ENCODE measurements around the gene FAM204A.

Gene FAM204A

GRCh38 chr10:118330295-118331076 is 11.6 kb downstream of the FAM204A start:
- DNase-seq: no peak

GRCh38 chr10:118324140-118324539 is 18.0 kb downstream of the FAM204A start:
- DNase-seq: no peak

GRCh38 chr10:118321724-118322575 is 20.2 kb downstream of the FAM204A start:
- no peak for DNase-seq

GRCh38 chr10:118315629-118316028 is 26.5 kb downstream of the FAM204A start:
- no peak for DNase-seq

- DNase-seq: no peak
Measured at GRCh38 chr10:118314882-118315281, 27.2 kb downstream of the FAM204A start.

- DNase-seq: no peak
Measured at GRCh38 chr10:118311505-118311904, 30.6 kb downstream of the FAM204A start.

GRCh38 chr10:118310822-118311221 is 31.3 kb downstream of the FAM204A start:
- no peak for DNase-seq

- no peak for DNase-seq
Measured at GRCh38 chr10:118309911-118310310, 32.2 kb downstream of the FAM204A start.

GRCh38 chr10:118308664-118309063 is 33.5 kb downstream of the FAM204A start:
- DNase-seq: no peak

- DNase-seq: no peak
Measured at GRCh38 chr10:118307859-118308258, 34.3 kb downstream of the FAM204A start.

- DNase-seq: no peak
Measured at GRCh38 chr10:118307220-118307619, 34.9 kb downstream of the FAM204A start.

- no peak for DNase-seq
Measured at GRCh38 chr10:118305730-118306129, 36.4 kb downstream of the FAM204A start.

GRCh38 chr10:118304521-118304920 is 37.6 kb downstream of the FAM204A start:
- no peak for DNase-seq

GRCh38 chr10:118301211-118301610 is 40.9 kb downstream of the FAM204A start:
- DNase-seq: no peak

- DNase-seq: no peak
Measured at GRCh38 chr10:118300320-118300719, 41.8 kb downstream of the FAM204A start.

GRCh38 chr10:118298787-118299186 is 43.3 kb downstream of the FAM204A start:
- DNase-seq: no peak

- DNase-seq: no peak
Measured at GRCh38 chr10:118291122-118291521, 51.0 kb downstream of the FAM204A start.

- DNase-seq: no peak
Measured at GRCh38 chr10:118290471-118290995, 51.6 kb downstream of the FAM204A start.

- DNase-seq: no peak
Measured at GRCh38 chr10:118287076-118287806, 54.9 kb downstream of the FAM204A start.

GRCh38 chr10:118286051-118286838 is 55.9 kb downstream of the FAM204A start:
- no peak for DNase-seq

GRCh38 chr10:118282670-118283069 is 59.5 kb downstream of the FAM204A start:
- DNase-seq: no peak

- DNase-seq: no peak
Measured at GRCh38 chr10:118278649-118279048, 63.5 kb downstream of the FAM204A start.

Data from activated CD4-positive, alpha-beta T cell treated with anti-CD3 and anti-CD28 coated beads for 48 hours (primary cell).